SK-N-SH (cell line): ENCODE results near the gene DGKZ. TPM values are rescaled to one million over a fixed set of nuclear protein-coding genes. Genes with fewer than 3 reads are reported as not detected.

Experiments used
- CTCF ChIA-PET: fragments of 300-600, 350-600 bp; formaldehyde crosslinking; extraction: SDS; loops from one replicate; lab custom pipeline; 2021; lab: Yijun Ruan, JAX
- POLR2A ChIA-PET: fragments of 350-600 bp; sonication (Branson Sonifier 250); formaldehyde crosslinking; extraction: SDS; loops from one replicate; lab custom pipeline; 2020; ENCODE audit warnings: antibody characterized with exemption, inconsistent platforms; lab: Yijun Ruan, JAX
- DNase-seq: peaks from one replicate; pipeline ENCODE4 v3.0.0; 2012
- H2AFZ ChIP-seq: fragments of 200-600 bp; sonication (generic); 2 replicates; pipeline ENCODE4 v1.8.1; 2016; ENCODE audit warnings: antibody characterized with exemption, mild to moderate bottlenecking, low read depth
- H3F3A ChIP-seq: fragments of 200-600 bp; sonication (generic); replicated peaks from 2 replicates; pipeline ENCODE3; 2016; ENCODE audit warnings: antibody characterized with exemption, mild to moderate bottlenecking; ENCODE audit not compliant: insufficient read depth
- H3K27ac ChIP-seq, 2 experiments: fragments of 200-500 bp in 1 of 2; fragments of 200-600 bp in 1 of 2; sonication (Bioruptor generic) in 1 of 2; sonication (generic), shearing (Covaris generic) in 1 of 2; 2 replicates each; pipeline versions ENCODE4 v1.5.1 to v1.6.1; 2014 to 2016; ENCODE audit warnings: low read depth in 2 of 2, inconsistent platforms in 1 of 2, low read length in 1 of 2, mild to moderate bottlenecking in 1 of 2, mixed read lengths in 1 of 2
- H3K27me3 ChIP-seq: fragments of 200-600 bp; sonication (generic), shearing (Covaris generic); 2 replicates; pipeline ENCODE4 v1.6.1; 2016; ENCODE audit warnings: mixed run types; ENCODE audit not compliant: insufficient read depth
- H3K36me3 ChIP-seq, 2 experiments: fragments of 200-500 bp in 1 of 2; fragments of 200-600 bp in 1 of 2; sonication (Bioruptor generic) in 1 of 2; sonication (generic) in 1 of 2; replicated peaks in 1 of 2; 2 replicates each; pipeline versions ENCODE3 to v1.5.1; 2014 to 2016; ENCODE audit warnings: low read length in 1 of 2, mild to moderate bottlenecking in 1 of 2; ENCODE audit not compliant: insufficient read depth in 2 of 2, control insufficient read depth in 1 of 2
- H3K4me1 ChIP-seq, 2 experiments: fragments of 200-500 bp in 1 of 2; fragments of 200-600 bp in 1 of 2; sonication (Bioruptor generic) in 1 of 2; sonication (generic), shearing (Covaris generic) in 1 of 2; 2 replicates each; pipeline versions ENCODE4 v1.5.1 to v1.6.1; 2014 to 2016; ENCODE audit warnings: low read depth in 1 of 2, low read length in 1 of 2, mixed run types in 1 of 2; ENCODE audit not compliant: insufficient read depth in 2 of 2, control insufficient read depth in 1 of 2
- H3K4me2 ChIP-seq: fragments of 200-600 bp; sonication (generic), shearing (Covaris generic); 2 replicates; pipeline ENCODE4 v1.6.1; 2017; ENCODE audit warnings: mixed run types
- H3K4me3 ChIP-seq, 2 experiments: fragments of 200-500 bp in 1 of 2; fragments of 200-600 bp in 1 of 2; sonication (Bioruptor generic) in 1 of 2; sonication (generic), shearing (Covaris generic) in 1 of 2; 2 replicates each; pipeline versions ENCODE4 v1.5.1 to v1.8.1; 2014 to 2016; ENCODE audit warnings: low read depth in 2 of 2, inconsistent platforms in 1 of 2, low read length in 1 of 2, mild to moderate bottlenecking in 1 of 2, mixed read lengths in 1 of 2, moderate library complexity in 1 of 2
- H3K79me2 ChIP-seq: fragments of 200-600 bp; sonication (generic); 2 replicates; pipeline ENCODE4 v1.8.1; 2017; ENCODE audit warnings: mild to moderate bottlenecking; ENCODE audit not compliant: insufficient read depth
- H3K9ac ChIP-seq: fragments of 200-600 bp; sonication (generic); 2 replicates; pipeline ENCODE4 v1.6.1; 2017; ENCODE audit warnings: mixed run types
- H3K9me2 ChIP-seq: fragments of 200-600 bp; sonication (generic); 2 replicates; pipeline ENCODE4 v1.6.1; 2017; ENCODE audit warnings: mixed run types
- H3K9me3 ChIP-seq: fragments of 200-600 bp; sonication (generic); 2 replicates; pipeline ENCODE4 v1.6.1; 2017; ENCODE audit warnings: mixed run types, mild to moderate bottlenecking, moderate library complexity
- H4K20me1 ChIP-seq: fragments of 200-600 bp; sonication (generic); 2 replicates; pipeline ENCODE4 v1.6.1; 2017; ENCODE audit warnings: mild to moderate bottlenecking, mixed run types; ENCODE audit not compliant: insufficient read depth
- EP300 ChIP-seq, 2 experiments: IDR thresholded peaks; 2 replicates each; pipeline versions ENCODE4 v1.4.0 to v1.6.1; 2012; ENCODE audit warnings: borderline replicate concordance in 1 of 2, low read depth in 1 of 2, low read length in 1 of 2
- GATA2 ChIP-seq: sonication (generic); formaldehyde crosslinking; IDR thresholded peaks from 2 replicates; pipeline ENCODE4 v1.5.0; 2020; ENCODE audit warnings: mild to moderate bottlenecking, missing genetic modification reagents
- MXI1 ChIP-seq: IDR thresholded peaks from 2 replicates; pipeline ENCODE4 v1.6.1; 2012; ENCODE audit warnings: mild to moderate bottlenecking, low read depth, low read length, improper control_type of control experiment
- NFIC ChIP-seq: IDR thresholded peaks from 2 replicates; pipeline ENCODE4 v1.4.0; 2012; ENCODE audit warnings: borderline replicate concordance
- NRF1 ChIP-seq: IDR thresholded peaks from 2 replicates; pipeline ENCODE4 v1.6.1; 2012; ENCODE audit warnings: low read depth, mild to moderate bottlenecking, low read length
- POLR2AphosphoS5 ChIP-seq: IDR thresholded peaks from 2 replicates; pipeline ENCODE4 v1.6.1; 2012; ENCODE audit warnings: low read depth, low read length
- RFX5 ChIP-seq: IDR thresholded peaks from 2 replicates; pipeline ENCODE4 v1.6.1; 2012; ENCODE audit warnings: mild to moderate bottlenecking, improper control_type of control experiment, low read length
- RXRA ChIP-seq: IDR thresholded peaks from 2 replicates; pipeline ENCODE4 v1.4.0; 2012; ENCODE audit warnings: low read depth, mild to moderate bottlenecking, borderline replicate concordance
- SIN3A ChIP-seq: IDR thresholded peaks from 2 replicates; pipeline ENCODE4 v1.6.1; 2012; ENCODE audit warnings: low read depth, mild to moderate bottlenecking, low read length, moderate library complexity, borderline replicate concordance
- SMC3 ChIP-seq: IDR thresholded peaks from 2 replicates; pipeline ENCODE4 v1.6.1; 2012; ENCODE audit warnings: low read depth, low read length, improper control_type of control experiment
- TCF12 ChIP-seq: IDR thresholded peaks from 2 replicates; pipeline ENCODE4 v1.4.0; 2012
- WGBS: methylation state at CpG from one replicate; pipeline ENCODE4 v1.1.6; 2017; ENCODE audit warnings: low lambda C conversion rate; 5-methylcytosine and 5-hydroxymethylcytosine counted together
- polyA plus RNA-seq, 3 experiments: library from polyadenylated mRNA; depleted of rRNA; stranded (reverse); fragments of >200 nt; gene quantifications; 2 replicates each; pipeline ENCODE4 v1.2.3, GENCODE V29; 2012
- TF ChIP-seq, protein P1 (sequence below): fragments of 150-350 bp; IDR thresholded peaks from 2 replicates; pipeline ENCODE4 v1.6.1; 2017; ENCODE audit warnings: antibody characterized with exemption, low read length, low read depth, borderline replicate concordance
- TF ChIP-seq, protein P2 (sequence below): IDR thresholded peaks from 2 replicates; pipeline ENCODE4 v1.4.0; 2012; ENCODE audit warnings: low read depth
- TF ChIP-seq, protein P3 (sequence below): fragments of 150-350 bp; IDR thresholded peaks from 2 replicates; pipeline ENCODE4 v1.6.1; 2016; ENCODE audit warnings: mild to moderate bottlenecking, low read depth, low read length
- TF ChIP-seq, protein P4 (sequence below): IDR thresholded peaks from 2 replicates; pipeline ENCODE4 v1.4.0; 2012; ENCODE audit warnings: low read depth, borderline replicate concordance
- TF ChIP-seq, protein P5 (sequence below): IDR thresholded peaks from 2 replicates; pipeline ENCODE4; 2012
- TF ChIP-seq, protein P6 (sequence below): fragments of 200-600 bp; sonication (generic); IDR thresholded peaks from 2 replicates; pipeline ENCODE4 v1.6.1; 2017; ENCODE audit warnings: antibody characterized with exemption, mild to moderate bottlenecking, moderate library complexity

The DGKZ gene
- polyA plus RNA-seq, 1 of the 3 experiments (the other 2 are of a cell fraction): 33.2 TPM

DNA sequence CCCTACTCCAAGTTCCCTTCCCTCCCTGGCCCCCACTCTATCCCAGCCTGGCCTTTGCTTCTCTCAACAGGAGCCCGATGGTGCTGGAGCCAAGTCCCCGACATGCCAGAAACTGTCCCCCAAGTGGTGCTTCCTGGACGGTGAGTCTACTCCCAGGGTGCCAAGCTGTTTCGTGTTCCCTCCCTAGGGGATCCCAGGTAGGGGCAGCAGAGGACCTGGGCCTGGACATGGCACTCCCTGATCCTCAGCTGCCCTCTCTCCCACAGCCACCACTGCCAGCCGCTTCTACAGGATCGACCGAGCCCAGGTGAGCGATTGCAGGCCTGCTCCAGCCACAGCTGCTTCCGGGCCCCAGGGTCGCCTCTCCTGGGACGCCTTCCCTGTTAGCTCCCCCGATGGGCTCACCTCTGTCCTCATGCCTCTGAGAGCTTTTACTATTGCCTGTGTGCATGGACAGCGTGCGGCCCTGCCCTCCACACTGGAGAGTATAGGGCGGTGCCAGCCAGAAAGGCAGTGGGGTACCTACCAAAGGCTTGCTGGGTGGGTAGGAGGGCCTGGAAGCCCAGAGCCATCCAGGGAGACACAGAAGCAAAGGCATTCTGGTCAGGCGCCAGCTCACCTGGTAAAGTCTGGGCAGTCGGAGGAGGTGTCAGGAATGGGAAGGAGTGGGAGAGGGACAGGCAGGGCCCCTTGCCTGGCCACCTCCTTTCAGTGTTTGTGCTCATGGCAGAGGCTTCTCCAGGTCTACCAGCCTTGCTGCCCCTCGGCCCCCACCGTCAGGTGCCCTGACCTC, 29.2 kb downstream of the DGKZ start:
- 96% methylated on average over 8 of the region's 19 CpGs for WGBS
- CTCF ChIA-PET: interaction anchor here (1.4 to 5.3 kb wide), 6 partner anchors 8 to 153 kb away, joined by 4 to 47 read pairs (median 7); partner anchors contain the start of genes CHRM4 and DGKZ

More for the DNA sequence above, 29.2 kb downstream of the DGKZ start:
- Histone ChIP-seq H4K20me1 (no peaks in the 10 kb centered on the region), H3K27me3 (no peaks in the 10 kb centered on the region), H3K9me3 (no peaks in the 10 kb centered on the region), H2AFZ (no peak overlapping the region), H3K79me2 (no peaks in the 10 kb centered on the region), H3K4me3 (no peak overlapping the region), H3K9me2 (no peaks in the 10 kb centered on the region), H3K4me2 (no peak overlapping the region), H3K9ac (no peak overlapping the region), H3F3A (peaks cover 3% of the 10 kb centered on the region), H3K4me1 (peaks cover 4 to 11% of the 10 kb centered on the region in 2 experiments; a peak in 1 of 4 replicates), H3K27ac (no peak overlapping the region), H3K36me3 (peaks cover 0 to 20% of the 10 kb centered on the region in 2 experiments)
- no peak for DNase-seq
- TF ChIP-seq, protein P1, sequence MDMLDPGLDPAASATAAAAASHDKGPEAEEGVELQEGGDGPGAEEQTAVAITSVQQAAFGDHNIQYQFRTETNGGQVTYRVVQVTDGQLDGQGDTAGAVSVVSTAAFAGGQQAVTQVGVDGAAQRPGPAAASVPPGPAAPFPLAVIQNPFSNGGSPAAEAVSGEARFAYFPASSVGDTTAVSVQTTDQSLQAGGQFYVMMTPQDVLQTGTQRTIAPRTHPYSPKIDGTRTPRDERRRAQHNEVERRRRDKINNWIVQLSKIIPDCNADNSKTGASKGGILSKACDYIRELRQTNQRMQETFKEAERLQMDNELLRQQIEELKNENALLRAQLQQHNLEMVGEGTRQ: no peak
- TF ChIP-seq GATA2 (CRISPR knock-in tag) (no peak), NRF1 (no peak), POLR2AphosphoS5 (no peak), RFX5 (no peak), EP300 (IDR thresholded peaks at IDR 0.05; ENCODE audit: borderline replicate concordance in 1 of 2, low read depth in 1 of 2, low read length in 1 of 2) (no peak), SIN3A (no peak), TCF12 (no peak), MXI1 (no peak), SMC3 (no peak), RXRA (no peak), NFIC (no peak)
- TF ChIP-seq, protein P2, sequence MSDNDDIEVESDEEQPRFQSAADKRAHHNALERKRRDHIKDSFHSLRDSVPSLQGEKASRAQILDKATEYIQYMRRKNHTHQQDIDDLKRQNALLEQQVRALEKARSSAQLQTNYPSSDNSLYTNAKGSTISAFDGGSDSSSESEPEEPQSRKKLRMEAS: no peak
- TF ChIP-seq, protein P3, sequence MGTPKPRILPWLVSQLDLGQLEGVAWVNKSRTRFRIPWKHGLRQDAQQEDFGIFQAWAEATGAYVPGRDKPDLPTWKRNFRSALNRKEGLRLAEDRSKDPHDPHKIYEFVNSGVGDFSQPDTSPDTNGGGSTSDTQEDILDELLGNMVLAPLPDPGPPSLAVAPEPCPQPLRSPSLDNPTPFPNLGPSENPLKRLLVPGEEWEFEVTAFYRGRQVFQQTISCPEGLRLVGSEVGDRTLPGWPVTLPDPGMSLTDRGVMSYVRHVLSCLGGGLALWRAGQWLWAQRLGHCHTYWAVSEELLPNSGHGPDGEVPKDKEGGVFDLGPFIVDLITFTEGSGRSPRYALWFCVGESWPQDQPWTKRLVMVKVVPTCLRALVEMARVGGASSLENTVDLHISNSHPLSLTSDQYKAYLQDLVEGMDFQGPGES: no peak
- TF ChIP-seq, protein P4, sequence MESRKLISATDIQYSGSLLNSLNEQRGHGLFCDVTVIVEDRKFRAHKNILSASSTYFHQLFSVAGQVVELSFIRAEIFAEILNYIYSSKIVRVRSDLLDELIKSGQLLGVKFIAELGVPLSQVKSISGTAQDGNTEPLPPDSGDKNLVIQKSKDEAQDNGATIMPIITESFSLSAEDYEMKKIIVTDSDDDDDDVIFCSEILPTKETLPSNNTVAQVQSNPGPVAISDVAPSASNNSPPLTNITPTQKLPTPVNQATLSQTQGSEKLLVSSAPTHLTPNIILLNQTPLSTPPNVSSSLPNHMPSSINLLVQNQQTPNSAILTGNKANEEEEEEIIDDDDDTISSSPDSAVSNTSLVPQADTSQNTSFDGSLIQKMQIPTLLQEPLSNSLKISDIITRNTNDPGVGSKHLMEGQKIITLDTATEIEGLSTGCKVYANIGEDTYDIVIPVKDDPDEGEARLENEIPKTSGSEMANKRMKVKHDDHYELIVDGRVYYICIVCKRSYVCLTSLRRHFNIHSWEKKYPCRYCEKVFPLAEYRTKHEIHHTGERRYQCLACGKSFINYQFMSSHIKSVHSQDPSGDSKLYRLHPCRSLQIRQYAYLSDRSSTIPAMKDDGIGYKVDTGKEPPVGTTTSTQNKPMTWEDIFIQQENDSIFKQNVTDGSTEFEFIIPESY: no peak
- TF ChIP-seq, protein P5, sequence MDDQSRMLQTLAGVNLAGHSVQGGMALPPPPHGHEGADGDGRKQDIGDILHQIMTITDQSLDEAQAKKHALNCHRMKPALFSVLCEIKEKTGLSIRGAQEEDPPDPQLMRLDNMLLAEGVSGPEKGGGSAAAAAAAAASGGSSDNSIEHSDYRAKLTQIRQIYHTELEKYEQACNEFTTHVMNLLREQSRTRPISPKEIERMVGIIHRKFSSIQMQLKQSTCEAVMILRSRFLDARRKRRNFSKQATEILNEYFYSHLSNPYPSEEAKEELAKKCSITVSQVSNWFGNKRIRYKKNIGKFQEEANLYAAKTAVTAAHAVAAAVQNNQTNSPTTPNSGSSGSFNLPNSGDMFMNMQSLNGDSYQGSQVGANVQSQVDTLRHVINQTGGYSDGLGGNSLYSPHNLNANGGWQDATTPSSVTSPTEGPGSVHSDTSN: no peak
- TF ChIP-seq, protein P6, sequence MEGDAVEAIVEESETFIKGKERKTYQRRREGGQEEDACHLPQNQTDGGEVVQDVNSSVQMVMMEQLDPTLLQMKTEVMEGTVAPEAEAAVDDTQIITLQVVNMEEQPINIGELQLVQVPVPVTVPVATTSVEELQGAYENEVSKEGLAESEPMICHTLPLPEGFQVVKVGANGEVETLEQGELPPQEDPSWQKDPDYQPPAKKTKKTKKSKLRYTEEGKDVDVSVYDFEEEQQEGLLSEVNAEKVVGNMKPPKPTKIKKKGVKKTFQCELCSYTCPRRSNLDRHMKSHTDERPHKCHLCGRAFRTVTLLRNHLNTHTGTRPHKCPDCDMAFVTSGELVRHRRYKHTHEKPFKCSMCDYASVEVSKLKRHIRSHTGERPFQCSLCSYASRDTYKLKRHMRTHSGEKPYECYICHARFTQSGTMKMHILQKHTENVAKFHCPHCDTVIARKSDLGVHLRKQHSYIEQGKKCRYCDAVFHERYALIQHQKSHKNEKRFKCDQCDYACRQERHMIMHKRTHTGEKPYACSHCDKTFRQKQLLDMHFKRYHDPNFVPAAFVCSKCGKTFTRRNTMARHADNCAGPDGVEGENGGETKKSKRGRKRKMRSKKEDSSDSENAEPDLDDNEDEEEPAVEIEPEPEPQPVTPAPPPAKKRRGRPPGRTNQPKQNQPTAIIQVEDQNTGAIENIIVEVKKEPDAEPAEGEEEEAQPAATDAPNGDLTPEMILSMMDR: no peak
- POLR2A ChIA-PET: no interaction called here
